Transverse colon (tissue), 4 donors: ENCODE results near the gene CAPN5. TPM values are rescaled to one million over a fixed set of nuclear protein-coding genes. Genes with fewer than 3 reads are reported as not detected.

Experiments
- DNase-seq: peaks from one replicate; pipeline ENCODE4 v3.0.0-alpha.2; 2019
- H3K27ac ChIP-seq, 4 donors: fragments of 200-600 bp; sonication (generic); 2 replicates each; pipeline ENCODE4 v1.5.1; 2016 to 2018; ENCODE audit warnings: inconsistent platforms in 4 of 4
- H3K27me3 ChIP-seq: fragments of 200-600 bp; sonication (generic); 2 replicates; pipeline ENCODE4 v1.5.1; 2017; ENCODE audit warnings: inconsistent platforms
- H3K36me3 ChIP-seq, 4 donors: fragments of 200-600 bp; sonication (generic); 2 replicates each; pipeline ENCODE4 v1.5.1; 2017 to 2019; ENCODE audit warnings: inconsistent platforms in 4 of 4
- H3K4me1 ChIP-seq, 4 donors: fragments of 200-600 bp; sonication (generic); 2 replicates each; pipeline ENCODE4 v1.5.1; 2017 to 2020; ENCODE audit warnings: inconsistent platforms in 4 of 4
- H3K4me3 ChIP-seq, 4 donors: fragments of 200-600 bp; sonication (generic); 1 replicate in 1 of 4; 2 replicates in 3 of 4; pipeline versions ENCODE4 v1.5.1 to v1.6.1; 2017 to 2019; ENCODE audit warnings: inconsistent platforms in 4 of 4
- H3K9me3 ChIP-seq, 2 donors: fragments of 200-600 bp; sonication (generic); 2 replicates each; pipeline ENCODE4 v1.5.1; 2017 to 2019; ENCODE audit warnings: inconsistent platforms in 2 of 2
- EP300 ChIP-seq: sonication (generic); formaldehyde crosslinking; IDR thresholded peaks from one replicate; pipeline ENCODE4 v1.6.1; 2017; ENCODE audit warnings: antibody characterized with exemption, low read depth
- POLR2A ChIP-seq: fragments of 450-650 bp; IDR thresholded peaks from one replicate; pipeline ENCODE4 v1.6.1; 2016; ENCODE audit warnings: antibody characterized with exemption, mild to moderate bottlenecking, moderate library complexity
- POLR2AphosphoS5 ChIP-seq, 3 donors: sonication (generic); formaldehyde crosslinking; IDR thresholded peaks; one replicate each; pipeline ENCODE4 v1.6.1; 2016; ENCODE audit warnings: antibody characterized with exemption in 3 of 3
- WGBS, 2 donors: methylation state at CpG; one replicate each; pipeline ENCODE4 v1.1.5; 2018; ENCODE audit warnings: low coverage in 1 of 2; 5-methylcytosine and 5-hydroxymethylcytosine counted together
- in situ Hi-C, 4 donors: fragments of 200-750 bp; cut with MboI; loops; one replicate each; pipeline versions ENCODE4 v1.15.0 to v1.15.1; 2017; ENCODE audit warnings: low sequenced_read_pairs in 3 of 4, low pct_ligation_motif_present in 1 of 4, low pct_unique_long_range_greater_than_20kb in 1 of 4
- intact Hi-C: fragments of 100-400 bp; cut with DNase I; formaldehyde crosslinking; loops from one replicate; pipeline ENCODE4 v1.15.1; 2023; ENCODE audit warnings: low total_unique reads
- total RNA-seq, 4 donors: library from RNA; depleted of rRNA; stranded (reverse); fragments of >200 nt; gene quantifications; one replicate each; pipeline ENCODE4 v1.1.0, GENCODE V29; 2016
- TF ChIP-seq, protein P1 (sequence below), 5 experiments: fragments of 200-600 bp in 3 of 5; fragments of 450-650 bp in 2 of 5; sonication (generic) in 3 of 5; IDR thresholded peaks; 1 replicate in 2 of 5; 2 replicates in 3 of 5; pipeline ENCODE4 v1.5.1; 2016 to 2017; ENCODE audit warnings: antibody characterized with exemption in 5 of 5, inconsistent platforms in 3 of 5, mild to moderate bottlenecking in 2 of 5, moderate library complexity in 1 of 5

CAPN5 gene
- total RNA-seq, 4 donors from 2014 or later, result 210 to 290 (median 214) TPM

DNA sequence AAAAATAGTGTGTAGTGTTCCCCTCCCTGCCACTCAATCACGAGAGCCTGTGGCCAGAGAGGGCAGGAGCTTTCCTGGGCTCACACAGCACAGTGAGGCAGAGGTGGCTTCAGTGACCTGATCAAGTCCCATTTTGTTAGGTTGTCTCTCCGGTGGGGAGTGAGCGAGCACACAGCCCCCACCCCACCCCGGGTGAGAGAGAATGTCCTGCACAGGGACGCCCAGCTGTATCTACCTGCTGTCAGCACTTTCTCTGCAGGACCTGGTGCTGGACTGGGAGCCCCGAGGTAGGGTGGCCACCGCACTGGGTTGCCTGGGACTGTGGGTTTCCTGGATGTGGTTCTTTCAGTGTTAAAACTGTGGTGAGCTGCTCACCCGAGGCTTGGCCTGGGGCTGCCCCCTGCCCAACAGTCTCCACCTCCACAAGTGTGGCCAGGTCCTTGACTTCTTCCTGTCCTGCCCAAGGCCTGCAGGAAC is 6.1 kb downstream of the CAPN5 start:
- 41% methylated on average over 5 of the region's 8 CpGs; no CpG with 5 or more reads in 1 of the 2 donors for WGBS, 2 donors
- H3K27ac ChIP-seq, result peak overlapping the region; percentile 93 to 96 (median 96)
- H3K27me3 ChIP-seq, result no peaks in the 10 kb centered on the region
- DNase-seq, result no peak
- peaks cover 45 to 88% (median 69%) of the 10 kb centered on the region in 4 donors for H3K4me1 ChIP-seq
- H3K36me3 ChIP-seq, result no peaks in the 10 kb centered on the region
- intact Hi-C loops (no loop called here), in situ Hi-C loops (no loop called here)
- no peaks in the 10 kb centered on the region for H3K9me3 ChIP-seq
- H3K4me3 ChIP-seq, result no peak overlapping the region
- no peak for TF ChIP-seq POLR2A
- no peak for TF ChIP-seq POLR2AphosphoS5 (IDR thresholded peaks at IDR 0.05)
- TF ChIP-seq, protein P1, sequence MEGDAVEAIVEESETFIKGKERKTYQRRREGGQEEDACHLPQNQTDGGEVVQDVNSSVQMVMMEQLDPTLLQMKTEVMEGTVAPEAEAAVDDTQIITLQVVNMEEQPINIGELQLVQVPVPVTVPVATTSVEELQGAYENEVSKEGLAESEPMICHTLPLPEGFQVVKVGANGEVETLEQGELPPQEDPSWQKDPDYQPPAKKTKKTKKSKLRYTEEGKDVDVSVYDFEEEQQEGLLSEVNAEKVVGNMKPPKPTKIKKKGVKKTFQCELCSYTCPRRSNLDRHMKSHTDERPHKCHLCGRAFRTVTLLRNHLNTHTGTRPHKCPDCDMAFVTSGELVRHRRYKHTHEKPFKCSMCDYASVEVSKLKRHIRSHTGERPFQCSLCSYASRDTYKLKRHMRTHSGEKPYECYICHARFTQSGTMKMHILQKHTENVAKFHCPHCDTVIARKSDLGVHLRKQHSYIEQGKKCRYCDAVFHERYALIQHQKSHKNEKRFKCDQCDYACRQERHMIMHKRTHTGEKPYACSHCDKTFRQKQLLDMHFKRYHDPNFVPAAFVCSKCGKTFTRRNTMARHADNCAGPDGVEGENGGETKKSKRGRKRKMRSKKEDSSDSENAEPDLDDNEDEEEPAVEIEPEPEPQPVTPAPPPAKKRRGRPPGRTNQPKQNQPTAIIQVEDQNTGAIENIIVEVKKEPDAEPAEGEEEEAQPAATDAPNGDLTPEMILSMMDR (IDR thresholded peaks at IDR 0.05), result no peak
- no peak for TF ChIP-seq EP300

DNA sequence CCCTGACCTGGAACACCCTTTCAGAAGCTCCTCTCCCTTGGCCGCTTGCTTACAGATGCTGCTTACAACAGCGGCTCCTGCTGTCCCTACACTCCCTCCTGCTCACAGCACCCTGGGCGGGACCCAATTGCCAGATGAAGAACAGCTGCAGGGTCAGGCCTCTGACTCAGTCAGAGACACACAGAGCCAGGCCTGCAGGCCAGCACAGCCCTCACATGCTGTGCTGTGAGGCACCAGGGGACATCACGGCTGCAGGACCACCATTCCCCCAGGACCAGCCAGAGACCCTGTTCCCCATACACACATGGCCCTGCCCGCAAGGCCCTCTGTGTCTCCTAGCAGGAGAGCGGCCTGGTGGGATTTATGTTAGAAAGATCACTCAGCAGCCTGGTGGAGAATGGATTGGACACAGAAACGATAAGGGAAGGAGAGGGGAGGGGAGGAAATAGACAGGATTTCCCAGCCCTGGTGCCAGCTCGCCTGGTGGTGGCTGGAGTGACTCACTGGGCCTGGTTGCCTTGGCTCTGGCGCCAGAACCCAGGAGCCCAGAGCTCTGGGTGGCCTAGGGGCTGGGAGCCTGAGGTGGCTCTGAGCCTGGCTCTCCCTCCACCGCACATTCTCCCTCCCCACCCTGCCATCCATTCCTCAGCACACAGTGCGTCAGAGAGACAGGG is 6.7 kb downstream of the CAPN5 start:
- peak overlapping the region; percentile 93 to 96 (median 96) for H3K27ac ChIP-seq
- no peak overlapping the region for H3K4me3 ChIP-seq
- no peaks in the 10 kb centered on the region for H3K36me3 ChIP-seq
- H3K4me1 ChIP-seq, result peaks cover 45 to 82% (median 66%) of the 10 kb centered on the region in 4 donors
- TF ChIP-seq, protein P1 (IDR thresholded peaks at IDR 0.05), result peak; percentile 38 to 78 (median 49)
- peak; percentile 73 for TF ChIP-seq POLR2A
- peak; percentile 87 to 95 (median 90) for TF ChIP-seq POLR2AphosphoS5 (IDR thresholded peaks at IDR 0.05)
- no peak for TF ChIP-seq EP300
- H3K27me3 ChIP-seq, result no peaks in the 10 kb centered on the region
- peak; percentile 93 for DNase-seq
- intact Hi-C loops (no loop called here), in situ Hi-C loops (no loop called here)
- WGBS, 2 donors, result 43% methylated on average over 11 of the region's 11 CpGs; no CpG with 5 or more reads in 1 of the 2 donors
- no peaks in the 10 kb centered on the region for H3K9me3 ChIP-seq

DNA sequence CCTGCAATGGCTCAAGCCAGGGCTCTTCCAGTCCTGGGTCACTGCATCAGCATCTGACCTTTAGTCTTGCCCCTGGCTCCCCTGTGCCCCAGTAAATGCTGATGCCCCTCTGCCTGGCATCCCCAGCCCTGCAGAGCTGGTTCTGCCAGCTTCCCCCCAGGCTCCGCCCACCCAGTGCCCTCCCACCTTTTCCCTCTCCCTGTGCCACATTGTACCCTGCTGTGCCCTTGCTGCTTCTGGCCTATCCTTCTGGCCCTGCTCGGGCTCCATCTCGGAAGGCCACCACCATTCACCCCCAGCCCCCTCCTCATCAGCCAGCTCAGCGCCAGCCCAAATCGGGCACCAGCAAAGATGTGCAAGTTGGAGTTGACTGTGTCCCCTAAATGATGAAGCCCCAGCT is 7.4 kb downstream of the CAPN5 start:
- Histone ChIP-seq H3K27me3 (no peaks in the 10 kb centered on the region), H3K9me3 (no peaks in the 10 kb centered on the region), H3K4me3 (no peak overlapping the region), H3K27ac (peak overlapping the region; percentile 93 to 96 (median 96)), H3K4me1 (peaks cover 38 to 74% (median 59%) of the 10 kb centered on the region in 4 donors), H3K36me3 (no peaks in the 10 kb centered on the region)
- 39 to 57% methylated on average over 3 to 5 of the region's 5 CpGs for WGBS, 2 donors
- DNase-seq, result peak; percentile 77
- TF ChIP-seq POLR2A (no peak), POLR2AphosphoS5 (IDR thresholded peaks at IDR 0.05) (no peak), EP300 (no peak)
- TF ChIP-seq, protein P1 (IDR thresholded peaks at IDR 0.05), result no peak
- intact Hi-C loops (no loop called here), in situ Hi-C loops (no loop called here)

DNA sequence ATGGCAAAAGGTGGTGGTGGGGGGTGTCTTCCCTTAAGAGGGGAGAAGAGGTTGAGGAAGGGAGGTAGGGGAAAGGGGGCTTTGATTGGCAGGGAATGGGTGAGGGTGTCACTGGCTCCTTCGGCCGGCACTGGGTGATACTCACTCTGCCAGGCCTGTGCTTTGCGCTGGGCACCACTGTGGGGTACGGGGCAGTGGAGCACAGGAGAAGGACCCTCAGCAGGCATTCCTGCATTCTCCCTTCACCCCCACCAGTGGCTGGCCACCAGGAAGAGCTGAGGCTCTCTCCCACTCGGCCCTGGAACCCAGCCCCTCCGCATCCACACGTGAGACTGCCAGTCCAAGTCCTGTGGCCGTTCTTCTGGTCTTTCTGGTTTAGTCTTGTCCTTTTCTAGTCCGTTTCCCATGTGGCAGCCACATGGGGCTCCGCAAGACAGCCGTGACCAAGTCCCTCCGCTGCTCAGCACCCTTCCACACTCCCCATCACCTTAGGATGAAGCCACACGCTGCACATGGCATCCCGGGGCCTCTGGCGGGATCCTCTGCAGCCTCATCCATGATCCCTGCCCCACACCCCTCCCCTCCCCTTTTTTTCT is 8.0 kb downstream of the CAPN5 start:
- Histone ChIP-seq H3K4me1 (peaks cover 38 to 69% (median 55%) of the 10 kb centered on the region in 4 donors), H3K36me3 (no peaks in the 10 kb centered on the region), H3K27ac (peak overlapping the region; percentile 93 to 96 (median 96)), H3K4me3 (peak overlapping the region in 1 of 4 donors; percentile 3), H3K9me3 (no peaks in the 10 kb centered on the region), H3K27me3 (no peaks in the 10 kb centered on the region)
- 61 to 65% methylated on average over 2 to 13 of the region's 15 CpGs for WGBS, 2 donors
- TF ChIP-seq POLR2AphosphoS5 (IDR thresholded peaks at IDR 0.05) (no peak), POLR2A (no peak), EP300 (no peak)
- TF ChIP-seq, protein P1 (IDR thresholded peaks at IDR 0.05), result no peak
- in situ Hi-C loops, result no loop called here
- peak; percentile 8 for DNase-seq
- intact Hi-C loops, result no loop called here
